ENCODE measurements around the gene ZNF254. TPM values are rescaled to one million over a fixed set of nuclear protein-coding genes. Genes with fewer than 3 reads are reported as not detected.

The ZNF254 gene
- total and polyA plus RNA-seq, 10 of the 15 experiments (the other 5 are each of a cell fraction or from before 2014, with no cell fraction given) = 1.5 to 15.7 (median 8.5) TPM

GRCh38 chr19:24141612-24142011, 54.6 kb downstream of the ZNF254 start:
- FAIRE-seq (no peak), ATAC-seq (no peak), DNase-seq (ENCODE audit: low read depth, low spot score) (no peak)
- intact Hi-C loops (cut with micrococcal nuclease; ENCODE audit: unreplicated experiment) = no loop called here
- Histone ChIP-seq H3K4me2 (ENCODE audit: control insufficient read depth, insufficient read depth) (no peak overlapping the region), H3K79me2 (ENCODE audit: control insufficient read depth, insufficient read depth, low read length) (no peaks in the 10 kb centered on the region), H3K9me3 (replicated peaks; ENCODE audit: control insufficient read depth, insufficient read depth, low read length) (no peaks in the 10 kb centered on the region; the same call in 2 of the 3 replicates), H3K36me3 (ENCODE audit: control insufficient read depth in 2 of 2, insufficient read depth in 2 of 2, low read length in 1 of 2) (no peaks in the 10 kb centered on the region), H3K27me3 (replicated peaks in 1 of 2; ENCODE audit: control insufficient read depth in 2 of 2, insufficient read depth in 2 of 2, low read length in 1 of 2) (no peaks in the 10 kb centered on the region), H4K20me1 (ENCODE audit: control insufficient read depth, insufficient read depth) (no peaks in the 10 kb centered on the region), H3K27ac (ENCODE audit: control insufficient read depth, insufficient read depth) (no peak overlapping the region), H3K4me1 (ENCODE audit: control insufficient read depth, insufficient read depth, low read length) (no peaks in the 10 kb centered on the region), H3K4me3 (no peak overlapping the region), H2AFZ (ENCODE audit: control insufficient read depth, low read depth, low read length) (no peak overlapping the region), H3K9ac (ENCODE audit: control insufficient read depth, insufficient read depth, low read length) (no peak overlapping the region)
- ChIA-PET CTCF (no interaction called here), RAD21 (ENCODE audit: unreplicated experiment) (no interaction called here), SMC1A (ENCODE audit: uncharacterized antibody, unreplicated experiment) (no interaction called here), POLR2A (no interaction called here)
- no TSS peak for BruUV-seq (replicated peaks)
- in situ Hi-C loops (cut with MboI) = no loop called here
- TF ChIP-seq BCL11A (IDR thresholded peaks at IDR 0.05; ENCODE audit: low read depth, low read length) (no peak), RUNX3 (IDR thresholded peaks at IDR 0.05; ENCODE audit: low read length) (no peak), SIN3A (IDR thresholded peaks at IDR 0.05; ENCODE audit: low read depth, low read length) (no peak)

- ChIA-PET SMC1A (ENCODE audit: uncharacterized antibody, unreplicated experiment) (no interaction called here), RAD21 (ENCODE audit: unreplicated experiment) (no interaction called here), CTCF (no interaction called here), POLR2A (no interaction called here)
- FAIRE-seq (no peak), DNase-seq (ENCODE audit: low read depth, low spot score) (no peak), ATAC-seq (no peak)
- Histone ChIP-seq H2AFZ (ENCODE audit: control insufficient read depth, low read depth, low read length) (no peak overlapping the region), H3K4me2 (ENCODE audit: control insufficient read depth, insufficient read depth) (no peak overlapping the region), H3K9me3 (replicated peaks; ENCODE audit: control insufficient read depth, insufficient read depth, low read length) (no peaks in the 10 kb centered on the region; the same call in 2 of the 3 replicates), H3K4me1 (ENCODE audit: control insufficient read depth, insufficient read depth, low read length) (no peaks in the 10 kb centered on the region), H3K79me2 (ENCODE audit: control insufficient read depth, insufficient read depth, low read length) (no peaks in the 10 kb centered on the region), H3K36me3 (ENCODE audit: control insufficient read depth in 2 of 2, insufficient read depth in 2 of 2, low read length in 1 of 2) (no peaks in the 10 kb centered on the region), H4K20me1 (ENCODE audit: control insufficient read depth, insufficient read depth) (no peaks in the 10 kb centered on the region), H3K27me3 (replicated peaks in 1 of 2; ENCODE audit: control insufficient read depth in 2 of 2, insufficient read depth in 2 of 2, low read length in 1 of 2) (no peaks in the 10 kb centered on the region), H3K4me3 (no peak overlapping the region), H3K27ac (ENCODE audit: control insufficient read depth, insufficient read depth) (no peak overlapping the region), H3K9ac (ENCODE audit: control insufficient read depth, insufficient read depth, low read length) (no peak overlapping the region)
- 100% methylated on average over 3 of the region's 3 CpGs for WGBS (ENCODE audit: insufficient coverage, insufficient replicate concordance, low lambda C conversion rate, missing lambda C conversion rate)
- no TSS peak for BruUV-seq (replicated peaks)
- in situ Hi-C loops (cut with MboI) (no loop called here), intact Hi-C loops (cut with micrococcal nuclease; ENCODE audit: unreplicated experiment) (no loop called here)
- TF ChIP-seq RAD51 (IDR thresholded peaks at IDR 0.05) = no peak
- TF ChIP-seq MEF2B (IDR thresholded peaks at IDR 0.05; ENCODE audit: partially characterized antibody, poor library complexity, severe bottlenecking) = no peak
- no peak for TF ChIP-seq NRF1 (conservative IDR thresholded peaks at IDR 0.05; ENCODE audit: low read depth, low read length)
- no peak for TF ChIP-seq FOXM1 (IDR thresholded peaks at IDR 0.05; ENCODE audit: low read depth, low read length)
Observed at GRCh38 chr19:24142771-24143170, 55.8 kb downstream of the ZNF254 start.
